HG03039 (cell line): ENCODE data around the gene ZMIZ2.
A peak's percentile ranks its signal among the peaks of the same experiment; 100 is the strongest.
"Not testable (repeated sequence)": the region's sequence is repeated elsewhere in the genome, so short reads cannot be mapped to it uniquely, and the experiment has no call there.

ENCODE experiments used
- ATAC-seq: cut with Tn5 transposase; IDR thresholded peaks from one replicate; pipeline ENCODE4 v1.9.1; 2021; ENCODE audit warnings: mild to moderate bottlenecking, moderate library complexity; ENCODE audit not compliant: unreplicated experiment

ZMIZ2 gene

GRCh38 chr7:44748045-44748947 is at the start of gene ZMIZ2:
ZMIZ2 (plus strand) TSS chr7:44748847; CDS start chr7:44756250, 7,403 bp downstream.
- peak; percentile 64 for ATAC-seq

DNA sequence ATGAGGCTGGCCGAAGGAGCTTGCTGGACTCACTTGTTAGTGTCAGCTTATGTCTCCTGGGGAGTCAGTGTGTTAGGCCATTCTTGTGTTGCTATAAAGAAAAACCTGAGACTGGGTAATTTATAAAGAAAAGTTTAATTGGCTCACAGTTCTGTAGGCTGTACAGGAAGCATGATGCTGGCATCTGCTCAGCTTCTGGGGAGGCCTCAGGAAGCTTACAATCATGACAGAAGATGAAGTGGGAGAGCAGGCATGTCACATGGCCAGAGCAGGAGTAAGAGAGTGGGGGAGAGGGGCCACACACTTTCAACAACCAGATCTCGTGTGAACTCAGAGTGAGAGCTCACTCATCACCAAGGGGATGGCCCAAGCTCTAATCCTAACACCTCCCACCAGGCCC is 49.0 kb upstream of the ZMIZ2 start:
- ATAC-seq: not testable (repeated sequence)

- ATAC-seq: no peak
Measured at GRCh38 chr7:44700322-44700721, 48.3 kb upstream of the ZMIZ2 start.

DNA sequence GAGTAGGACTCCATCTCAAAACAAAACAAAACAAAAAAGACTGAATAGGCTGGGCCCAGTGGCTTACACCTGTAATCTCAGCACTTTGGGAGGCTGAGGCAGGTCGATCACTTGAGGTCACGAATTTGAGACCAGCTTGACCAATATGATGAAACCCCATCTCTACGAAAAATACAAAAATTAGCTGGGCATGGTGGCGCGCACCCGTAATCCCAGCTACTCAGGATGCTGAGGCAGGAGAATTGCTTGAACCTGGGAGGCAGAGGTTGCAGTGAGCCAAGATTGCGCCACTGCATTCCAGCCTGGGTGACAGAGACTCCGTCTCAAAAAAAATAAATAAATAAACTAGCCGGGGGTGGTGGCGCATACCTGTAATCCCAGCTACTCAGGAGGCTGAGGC is 45.3 kb upstream of the ZMIZ2 start:
- ATAC-seq: not testable (repeated sequence)

DNA sequence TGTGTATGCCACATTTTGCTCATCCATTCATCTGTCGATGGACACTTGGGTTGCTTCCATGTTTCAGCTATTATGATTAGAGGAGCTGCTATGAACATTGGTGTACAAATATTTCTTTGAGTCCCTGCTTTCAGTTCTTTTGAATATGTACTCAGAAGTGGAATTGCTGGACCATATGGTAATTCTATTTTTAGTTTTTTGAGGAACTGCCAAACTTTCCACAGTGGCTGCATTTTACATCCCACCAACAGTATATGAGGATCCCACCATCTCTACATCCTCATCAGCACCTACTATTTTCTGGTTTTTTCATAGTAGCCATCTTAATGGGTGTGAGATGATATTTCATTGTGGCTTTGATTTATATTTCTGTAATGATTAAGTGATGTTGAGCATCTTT is 44.7 kb upstream of the ZMIZ2 start:
- no peak for ATAC-seq

- ATAC-seq: no peak
Measured at GRCh38 chr7:44705434-44705833, 43.2 kb upstream of the ZMIZ2 start.

GRCh38 chr7:44706788-44707557 is 41.7 kb upstream of the ZMIZ2 start:
- ATAC-seq: no peak

- no peak for ATAC-seq
Measured at GRCh38 chr7:44707558-44708230, 41.0 kb upstream of the ZMIZ2 start.

DNA sequence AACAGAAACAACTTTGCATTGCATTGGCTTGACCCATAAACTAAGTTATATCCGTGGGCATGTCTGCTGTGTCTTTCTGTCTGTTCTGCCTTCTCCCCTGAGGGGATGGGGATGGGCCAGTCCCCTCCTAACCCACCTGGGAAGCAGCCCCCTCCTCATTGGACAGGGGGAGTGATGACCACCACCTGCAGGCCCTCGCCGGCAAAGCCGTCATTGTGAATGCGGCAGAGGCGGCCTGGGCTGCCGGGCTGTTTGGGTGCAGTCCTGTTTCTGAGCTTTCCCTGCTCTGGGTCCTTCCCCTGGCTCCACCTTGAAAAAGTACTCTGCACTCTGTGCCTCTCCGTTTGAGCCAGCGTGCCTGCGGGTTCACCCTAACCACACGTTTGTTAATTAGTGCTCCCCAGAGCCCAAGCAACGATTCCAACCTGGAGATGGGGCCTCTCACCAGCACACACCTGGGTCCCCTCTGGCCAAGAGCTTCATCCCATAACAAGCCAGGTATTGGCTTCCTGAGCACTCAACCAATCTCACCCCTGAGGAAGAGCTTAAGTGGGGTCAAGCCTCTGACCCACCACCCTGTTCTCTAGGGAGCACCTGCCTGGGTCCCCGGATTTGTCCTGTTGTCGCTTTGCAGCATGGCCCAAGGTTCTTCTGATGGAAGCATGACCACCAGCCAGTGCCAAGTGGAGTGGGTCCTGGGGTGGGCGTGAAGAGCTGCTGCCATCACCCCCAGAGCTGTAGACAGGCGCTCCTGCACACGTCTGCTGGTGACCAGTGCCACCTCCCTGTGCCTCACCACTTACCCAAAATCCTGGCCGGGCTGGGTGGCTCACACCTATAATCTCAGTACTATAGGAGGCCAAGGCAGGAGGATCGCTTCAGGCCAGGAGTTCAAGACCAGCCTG is 39.4 kb upstream of the ZMIZ2 start:
- no peak for ATAC-seq

DNA sequence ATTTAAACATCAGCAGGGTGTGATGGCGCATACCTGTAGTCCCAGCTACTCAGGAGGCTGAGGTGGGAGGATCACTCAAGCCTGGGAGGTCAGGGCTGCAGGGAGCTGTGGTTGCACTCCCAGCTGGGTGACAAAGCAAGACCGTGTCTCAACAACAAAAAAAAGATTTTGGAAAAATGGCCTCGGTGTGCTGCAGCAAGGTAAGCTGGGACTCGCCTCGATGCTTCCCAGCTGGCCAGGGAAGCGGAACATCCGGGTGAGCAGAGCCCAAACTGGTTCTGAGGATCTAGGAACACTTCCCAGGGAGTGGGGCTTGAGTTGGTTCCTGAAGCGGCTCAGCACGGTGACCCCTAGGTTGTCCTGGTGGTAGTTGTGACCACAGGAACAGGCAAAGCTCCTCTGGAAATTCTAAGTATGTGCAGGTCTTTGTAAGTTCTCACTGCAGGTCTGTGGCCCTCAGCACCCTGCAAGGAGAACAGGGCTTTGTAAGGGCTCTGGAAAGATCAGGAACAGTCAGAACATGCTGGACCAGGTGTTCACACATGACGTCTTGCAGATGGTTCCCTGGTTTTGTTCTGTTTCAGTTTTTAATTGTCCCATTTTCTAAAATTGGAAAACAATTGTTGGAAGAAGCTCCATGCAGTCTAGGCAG is 38.6 kb upstream of the ZMIZ2 start:
- ATAC-seq: no peak

- ATAC-seq: no peak
Measured at GRCh38 chr7:44711528-44711927, 37.1 kb upstream of the ZMIZ2 start.

GRCh38 chr7:44712012-44712411 is 36.6 kb upstream of the ZMIZ2 start:
- no peak for ATAC-seq

GRCh38 chr7:44713141-44713540 is 35.5 kb upstream of the ZMIZ2 start:
- no peak for ATAC-seq

- no peak for ATAC-seq
Measured at GRCh38 chr7:44713680-44714335, 34.8 kb upstream of the ZMIZ2 start.

- no peak for ATAC-seq
Measured at GRCh38 chr7:44716205-44716604, 32.4 kb upstream of the ZMIZ2 start.

GRCh38 chr7:44720301-44720700 is 28.3 kb upstream of the ZMIZ2 start:
- ATAC-seq: no peak

- no peak for ATAC-seq
Measured at GRCh38 chr7:44724276-44724675, 24.4 kb upstream of the ZMIZ2 start.

DNA sequence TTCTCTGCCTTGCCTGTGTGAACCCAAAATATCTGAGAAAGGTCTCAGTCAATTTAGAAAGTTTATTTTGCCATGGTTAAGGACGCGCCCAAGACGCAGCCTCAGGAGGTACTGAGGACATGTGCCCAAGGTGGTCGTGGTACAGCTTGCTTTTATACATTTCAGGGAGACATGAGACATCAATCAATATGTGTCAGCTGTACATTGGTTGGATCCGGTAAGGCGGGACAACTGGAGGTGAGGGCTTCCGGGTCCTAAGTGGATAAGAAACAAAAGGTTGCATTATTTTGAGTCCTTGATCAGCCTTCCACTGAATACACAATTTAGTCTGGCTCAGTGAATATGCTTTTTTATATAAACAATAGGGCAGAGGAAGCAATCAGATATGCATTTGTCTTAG is 22.4 kb upstream of the ZMIZ2 start:
- not testable (repeated sequence) for ATAC-seq

- ATAC-seq: no peak
Measured at GRCh38 chr7:44727158-44727936, 21.3 kb upstream of the ZMIZ2 start.
